Muscle layer of duodenum (tissue), 2 donors: ENCODE results near the gene PDF.
"Not testable (repeated sequence)": the region's sequence is repeated elsewhere in the genome, so short reads cannot be mapped to it uniquely, and the experiment has no call there.

Experiments
- H3K27ac ChIP-seq: one replicate; pipeline ENCODE4 v1.7.0; 2013; ENCODE audit warnings: mild to moderate bottlenecking, low read length
- H3K27me3 ChIP-seq: one replicate; pipeline ENCODE4 v1.7.0; 2013; ENCODE audit warnings: low read depth, mild to moderate bottlenecking, control low read depth, low read length
- H3K36me3 ChIP-seq, 2 donors: one replicate each; pipeline ENCODE4 v1.7.0; 2013; ENCODE audit warnings: low read length in 2 of 2, control low read depth in 1 of 2, mild to moderate bottlenecking in 1 of 2; ENCODE audit not compliant: insufficient read depth in 2 of 2, control insufficient read depth in 1 of 2
- H3K4me1 ChIP-seq, 2 donors: one replicate each; pipeline ENCODE4 v1.7.0; 2013; ENCODE audit warnings: low read length in 2 of 2, mild to moderate bottlenecking in 2 of 2, control low read depth in 1 of 2, moderate library complexity in 1 of 2; ENCODE audit not compliant: insufficient read depth in 2 of 2, control insufficient read depth in 1 of 2
- H3K4me3 ChIP-seq, 2 donors: one replicate each; pipeline ENCODE4 v1.7.0; 2013; ENCODE audit warnings: low read length in 2 of 2, low read depth in 1 of 2, mild to moderate bottlenecking in 1 of 2
- H3K9me3 ChIP-seq, 2 donors: one replicate each; pipeline ENCODE4 v1.7.0; 2013; ENCODE audit warnings: low read length in 2 of 2, control low read depth in 1 of 2, mild to moderate bottlenecking in 1 of 2; ENCODE audit not compliant: control insufficient read depth in 1 of 2
- donor health status: healthy.

The PDF gene

GRCh38 chr16:69363281-69363717 is 32.9 kb upstream of the PDF start:
- H3K27ac ChIP-seq = no peak overlapping the region
- no peaks in the 10 kb centered on the region for H3K9me3 ChIP-seq
- peaks cover 46 to 51% of the 10 kb centered on the region in 2 donors for H3K36me3 ChIP-seq
- no peak overlapping the region for H3K4me3 ChIP-seq
- no peaks in the 10 kb centered on the region for H3K27me3 ChIP-seq
- no peaks in the 10 kb centered on the region for H3K4me1 ChIP-seq

- not testable (repeated sequence) for H3K4me1 ChIP-seq, H3K27me3 ChIP-seq, H3K4me3 ChIP-seq, H3K27ac ChIP-seq, H3K9me3 ChIP-seq
- H3K36me3 ChIP-seq = peaks cover 30 to 38% of the 10 kb centered on the region in 2 donors
Measured at GRCh38 chr16:69360070-69360469, 29.7 kb upstream of the PDF start.

GRCh38 chr16:69351309-69352027 is 21.1 kb upstream of the PDF start, which contains the start of gene TMED6:
TMED6 (minus strand) TSS chr16:69351786; CDS start chr16:69351753, 33 bp downstream.
- Histone ChIP-seq H3K4me1 (no peaks in the 10 kb centered on the region), H3K27me3 (no peaks in the 10 kb centered on the region), H3K36me3 (peaks cover 12 to 39% of the 10 kb centered on the region in 2 donors), H3K27ac (no peak within 1 kb of the TSS), H3K9me3 (no peaks in the 10 kb centered on the region), H3K4me3 (peak within 1 kb of the TSS in 1 of 2 donors; percentile 2)

GRCh38 chr16:69350536-69351133 is 20.2 kb upstream of the PDF start:
- H3K9me3 ChIP-seq = no peaks in the 10 kb centered on the region
- peaks cover 8 to 31% of the 10 kb centered on the region in 2 donors for H3K36me3 ChIP-seq
- H3K4me1 ChIP-seq = no peaks in the 10 kb centered on the region
- no peak overlapping the region for H3K4me3 ChIP-seq
- H3K27ac ChIP-seq = no peak overlapping the region
- no peaks in the 10 kb centered on the region for H3K27me3 ChIP-seq

- no peak overlapping the region for H3K4me3 ChIP-seq
- H3K36me3 ChIP-seq = peaks cover 3 to 21% of the 10 kb centered on the region in 2 donors
- H3K9me3 ChIP-seq = no peaks in the 10 kb centered on the region
- H3K27me3 ChIP-seq = no peaks in the 10 kb centered on the region
- H3K27ac ChIP-seq = no peak overlapping the region
- H3K4me1 ChIP-seq = no peaks in the 10 kb centered on the region
Measured at GRCh38 chr16:69349536-69349935, 19.1 kb upstream of the PDF start.

GRCh38 chr16:69348222-69348621 is 17.8 kb upstream of the PDF start:
- no peak overlapping the region for H3K27ac ChIP-seq
- H3K4me3 ChIP-seq = no peak overlapping the region
- H3K27me3 ChIP-seq = no peaks in the 10 kb centered on the region
- H3K4me1 ChIP-seq = no peaks in the 10 kb centered on the region
- peaks cover 4 to 21% of the 10 kb centered on the region in 2 donors for H3K36me3 ChIP-seq
- no peaks in the 10 kb centered on the region for H3K9me3 ChIP-seq

GRCh38 chr16:69346683-69347082 is 16.3 kb upstream of the PDF start:
- no peak overlapping the region for H3K27ac ChIP-seq

GRCh38 chr16:69345923-69346322 is 15.5 kb upstream of the PDF start:
- H3K27me3 ChIP-seq = no peaks in the 10 kb centered on the region
- H3K9me3 ChIP-seq = no peaks in the 10 kb centered on the region
- H3K4me3 ChIP-seq = no peak overlapping the region
- peaks cover 6 to 18% of the 10 kb centered on the region in 2 donors for H3K36me3 ChIP-seq
- no peaks in the 10 kb centered on the region for H3K4me1 ChIP-seq
- no peak overlapping the region for H3K27ac ChIP-seq

More at GRCh38 chr16:69346683-69347082, 16.3 kb upstream of the PDF start:
- Histone ChIP-seq H3K4me3 (no peak overlapping the region), H3K9me3 (no peaks in the 10 kb centered on the region), H3K27me3 (no peaks in the 10 kb centered on the region), H3K36me3 (peaks cover 6 to 19% of the 10 kb centered on the region in 2 donors), H3K4me1 (no peaks in the 10 kb centered on the region)

GRCh38 chr16:69344171-69344570 is 13.8 kb upstream of the PDF start:
- Histone ChIP-seq H3K27ac (no peak overlapping the region), H3K27me3 (no peaks in the 10 kb centered on the region), H3K36me3 (peaks cover 6 to 10% of the 10 kb centered on the region in 2 donors), H3K4me3 (no peak overlapping the region), H3K4me1 (peaks cover 0 to 10% of the 10 kb centered on the region in 2 donors), H3K9me3 (no peaks in the 10 kb centered on the region)

GRCh38 chr16:69340095-69340644 is 9.8 kb upstream of the PDF start:
- H3K36me3 ChIP-seq = peaks cover 13 to 18% of the 10 kb centered on the region in 2 donors
- peaks cover 4 to 22% of the 10 kb centered on the region in 2 donors for H3K4me1 ChIP-seq
- H3K9me3 ChIP-seq = no peaks in the 10 kb centered on the region
- H3K27me3 ChIP-seq = no peaks in the 10 kb centered on the region
- peak overlapping the region; percentile 94 to 95 for H3K4me3 ChIP-seq
- H3K27ac ChIP-seq = peak overlapping the region; percentile 80

GRCh38 chr16:69339289-69340094 is 9.1 kb upstream of the PDF start, which contains the start of the genes COG8 and NIP7:
COG8 (minus strand) TSS chr16:69339564; CDS start chr16:69339552, 12 bp downstream.
NIP7 (plus strand) TSS chr16:69339772; CDS start chr16:69339830, 58 bp downstream.
- peak within 1 kb of the TSS; percentile 94 to 95 for H3K4me3 ChIP-seq
- H3K27me3 ChIP-seq = no peaks in the 10 kb centered on the region
- peaks cover 4 to 22% of the 10 kb centered on the region in 2 donors for H3K4me1 ChIP-seq
- peak within 1 kb of the TSS; percentile 80 for H3K27ac ChIP-seq
- H3K36me3 ChIP-seq = peaks cover 20 to 25% of the 10 kb centered on the region in 2 donors
- H3K9me3 ChIP-seq = no peaks in the 10 kb centered on the region
